Activated CD4-positive, alpha-beta T cell treated with anti-CD3 and anti-CD28 coated beads, Interleukin-2, Interleukin-6, amounts not matched to agents 100 ng/mL and 50 ng/mL, durations not matched to agents 16 hours and 8 hours (primary cell): ENCODE measurements around the gene FCHSD2.
"Not testable (repeated sequence)": the region's sequence is repeated elsewhere in the genome, so short reads cannot be mapped to it uniquely, and the experiment has no call there.

Experiments
- DNase-seq: peaks from one replicate; pipeline ENCODE4 v3.0.0-alpha.2; 2020

Gene FCHSD2

GRCh38 chr11:72860010-72860409, 282.1 kb downstream of the FCHSD2 start:
- no peak for DNase-seq

GRCh38 chr11:72859126-72859525, 283.0 kb downstream of the FCHSD2 start:
- DNase-seq = no peak

- DNase-seq = not testable (repeated sequence)
Observed at GRCh38 chr11:72858267-72858666, 283.9 kb downstream of the FCHSD2 start.

- DNase-seq = no peak
Observed at GRCh38 chr11:72856551-72857345, 285.4 kb downstream of the FCHSD2 start.

GRCh38 chr11:72856065-72856464, 286.1 kb downstream of the FCHSD2 start:
- DNase-seq = no peak

- DNase-seq = no peak
Observed at GRCh38 chr11:72851726-72852125, 290.4 kb downstream of the FCHSD2 start.

- DNase-seq = no peak
Observed at GRCh38 chr11:72850832-72851231, 291.3 kb downstream of the FCHSD2 start.

DNA sequence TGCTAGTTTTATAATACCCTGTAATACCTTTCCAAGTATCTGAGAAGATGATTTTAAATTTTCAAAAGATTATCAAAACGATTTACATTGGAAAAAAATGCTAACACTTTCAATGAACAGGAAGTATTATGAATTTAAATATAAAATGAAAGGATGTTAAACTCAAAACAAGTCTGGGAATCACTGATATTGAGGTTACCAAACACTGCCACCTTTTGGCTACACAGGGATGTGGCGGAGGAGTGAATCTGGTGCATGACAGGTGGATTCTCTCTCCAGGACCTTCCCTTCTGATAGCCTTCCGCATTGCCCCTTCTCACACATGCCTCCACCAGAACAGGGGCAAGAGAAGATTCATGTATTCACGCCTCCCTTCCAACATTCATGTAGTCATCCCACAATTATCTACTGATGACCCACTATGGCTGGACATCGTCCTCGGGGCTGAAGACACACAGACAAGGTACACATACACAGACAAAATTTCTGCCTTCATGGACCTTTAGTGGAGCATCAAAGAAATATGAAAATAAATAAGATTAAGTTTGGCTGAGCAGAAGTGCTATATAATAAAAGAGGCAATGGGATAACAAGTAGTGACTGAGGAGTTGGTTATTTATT, 293.2 kb downstream of the FCHSD2 start:
- DNase-seq = peak; percentile 48

DNA sequence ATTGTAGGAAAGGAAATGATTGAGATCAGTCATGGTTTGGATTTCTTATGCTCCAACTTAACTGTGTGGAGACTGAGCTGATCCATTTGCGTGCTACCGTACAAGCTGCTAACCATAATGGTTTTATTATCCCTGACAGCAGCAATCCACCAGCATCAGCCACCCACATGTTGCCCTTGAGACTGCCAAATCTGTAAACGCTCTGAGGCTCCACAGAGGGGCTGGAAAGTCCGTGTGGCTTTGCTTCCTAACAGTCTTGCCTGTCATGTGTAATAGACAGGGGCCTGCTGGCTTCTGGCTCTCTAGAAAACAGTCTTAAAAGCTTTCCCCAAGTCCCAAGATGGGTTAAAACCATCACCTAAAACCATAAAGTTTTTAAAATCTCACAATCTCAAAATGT, 297.8 kb downstream of the FCHSD2 start:
- DNase-seq = no peak

DNA sequence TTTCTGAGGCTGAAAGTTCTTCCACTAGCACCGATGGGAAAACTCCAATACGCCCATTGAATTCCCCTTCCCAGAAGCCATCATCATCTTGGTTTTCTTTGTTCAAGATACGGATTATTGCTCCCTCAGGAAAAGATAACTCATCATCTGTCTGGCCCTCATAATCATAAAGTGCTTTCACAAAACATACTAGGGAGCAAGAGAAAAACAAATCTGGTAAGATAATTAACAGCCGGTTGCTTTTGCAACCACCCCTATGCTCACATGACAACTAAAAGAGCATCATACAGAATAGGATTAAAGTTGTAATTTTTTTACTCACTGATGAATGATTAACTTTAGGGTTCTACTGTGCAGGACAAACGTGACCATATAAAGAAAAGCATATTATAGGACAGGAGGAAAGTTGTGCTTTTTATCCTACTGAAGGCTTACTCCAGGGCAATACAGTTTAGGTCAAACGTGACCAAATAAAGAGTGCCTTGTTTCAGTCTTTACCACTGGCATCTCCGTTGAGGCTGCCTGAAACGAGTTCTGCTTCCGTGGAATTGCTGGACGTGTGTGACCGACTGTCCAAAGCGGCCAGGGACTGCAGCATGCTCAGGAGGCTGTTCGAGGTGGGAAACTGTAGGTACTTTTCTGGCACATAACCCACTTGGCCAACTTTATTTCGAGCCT, 299.3 kb downstream of the FCHSD2 start:
- DNase-seq = no peak

GRCh38 chr11:72842126-72842525, 300.0 kb downstream of the FCHSD2 start:
- no peak for DNase-seq

GRCh38 chr11:72841397-72841796, 300.7 kb downstream of the FCHSD2 start:
- DNase-seq = no peak

DNA sequence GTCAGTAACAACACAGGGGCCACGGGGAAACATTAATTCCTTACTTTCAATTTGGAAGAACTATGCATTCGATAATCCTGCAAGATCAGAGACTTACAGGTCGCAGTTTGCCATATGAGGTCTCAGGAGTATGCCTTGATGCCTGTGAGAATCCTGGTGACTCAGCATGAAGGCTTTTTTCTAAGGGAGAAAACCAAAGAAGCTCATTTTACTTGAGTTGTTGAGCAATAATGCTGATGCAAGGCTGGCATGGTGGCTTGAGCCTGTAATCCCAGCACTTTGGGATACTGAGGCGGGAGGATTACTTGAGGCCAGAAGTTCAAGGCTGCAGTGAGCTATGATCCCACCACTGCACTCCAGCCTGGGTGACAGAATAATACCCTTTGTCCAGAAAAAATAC, 301.3 kb downstream of the FCHSD2 start:
- DNase-seq = no peak

DNA sequence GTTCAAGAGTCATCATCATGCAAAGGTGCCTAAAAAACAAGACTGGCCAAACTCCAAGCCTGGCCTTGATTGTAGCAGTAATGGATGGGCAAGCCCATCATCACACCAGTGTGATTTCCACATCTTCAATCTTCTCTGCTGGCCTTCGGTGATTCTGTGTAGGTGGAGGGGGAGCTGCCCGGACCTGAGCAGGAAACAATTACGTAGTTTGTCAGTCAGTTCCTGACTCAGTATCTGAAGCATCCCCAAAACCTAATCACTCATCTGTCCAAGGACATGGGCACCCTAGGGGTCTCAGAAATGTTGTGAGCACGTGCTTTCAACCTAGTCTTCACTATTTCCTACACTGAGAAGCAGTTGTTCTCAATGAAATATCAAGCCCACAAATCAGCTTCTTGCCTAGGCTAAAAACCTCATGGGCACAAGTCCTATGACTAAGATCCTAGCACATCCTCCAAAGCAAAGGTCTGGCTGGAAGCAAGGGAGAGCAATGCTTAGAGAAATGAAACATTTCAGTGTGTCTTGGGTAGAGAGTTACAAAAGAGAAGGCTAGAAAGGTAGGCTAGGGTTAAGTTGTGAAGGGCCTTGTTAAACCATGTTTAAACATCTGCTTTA, 303.3 kb downstream of the FCHSD2 start:
- DNase-seq = no peak

DNA sequence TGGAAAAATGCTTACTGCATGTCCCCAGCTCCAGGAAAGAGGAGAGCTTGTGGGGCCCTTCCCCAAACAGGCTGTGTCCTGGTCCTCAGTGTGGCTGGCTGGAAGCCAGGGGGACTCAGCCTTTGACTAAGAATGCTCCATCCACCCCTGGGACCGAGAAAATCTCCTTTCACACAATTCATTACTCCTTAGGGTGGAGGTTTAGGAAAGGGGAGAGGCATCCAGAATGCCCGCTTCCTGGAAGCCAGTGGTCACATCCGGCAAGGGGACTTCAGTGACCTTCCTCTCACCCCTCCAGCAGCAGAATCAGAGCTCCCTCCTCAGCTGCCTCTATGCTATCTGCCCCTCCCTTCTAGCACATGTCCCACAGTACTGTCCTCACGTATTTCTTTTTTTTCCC, 306.0 kb downstream of the FCHSD2 start:
- no peak for DNase-seq

- DNase-seq = no peak
Observed at GRCh38 chr11:72834905-72835304, 307.2 kb downstream of the FCHSD2 start.

DNA sequence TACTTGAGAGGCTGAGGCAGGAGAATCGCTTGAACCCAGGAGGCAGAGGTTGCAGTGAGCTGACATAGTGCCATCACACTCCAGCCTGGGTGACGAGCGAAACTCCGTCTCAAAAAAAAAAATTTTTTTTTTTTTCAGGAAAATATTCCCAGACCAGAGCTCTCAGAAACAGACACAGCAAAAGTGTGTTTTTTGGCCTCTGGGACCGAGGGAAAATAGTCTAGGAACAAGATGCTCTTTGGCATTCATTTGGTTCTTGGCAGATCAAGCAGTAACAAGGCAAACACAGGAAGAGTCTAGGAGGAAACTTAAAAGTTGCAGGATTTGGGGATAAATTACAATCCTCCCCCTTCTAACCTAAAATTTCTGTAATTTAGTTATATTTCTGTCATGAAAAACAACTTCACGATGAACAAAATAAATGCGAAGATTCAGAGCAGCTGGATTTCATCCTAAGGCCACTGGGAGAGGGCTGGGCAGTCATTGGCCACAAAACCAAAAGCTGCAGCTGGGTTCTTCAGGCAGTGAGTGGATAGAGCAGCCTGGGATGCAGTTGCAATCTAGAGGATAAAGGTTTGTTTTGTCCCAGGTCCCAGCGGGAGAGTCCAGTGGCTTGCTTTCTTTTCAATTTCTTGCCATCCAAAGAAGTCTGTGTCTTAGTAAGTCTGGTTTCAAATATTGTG, 308.2 kb downstream of the FCHSD2 start:
- DNase-seq = no peak

DNA sequence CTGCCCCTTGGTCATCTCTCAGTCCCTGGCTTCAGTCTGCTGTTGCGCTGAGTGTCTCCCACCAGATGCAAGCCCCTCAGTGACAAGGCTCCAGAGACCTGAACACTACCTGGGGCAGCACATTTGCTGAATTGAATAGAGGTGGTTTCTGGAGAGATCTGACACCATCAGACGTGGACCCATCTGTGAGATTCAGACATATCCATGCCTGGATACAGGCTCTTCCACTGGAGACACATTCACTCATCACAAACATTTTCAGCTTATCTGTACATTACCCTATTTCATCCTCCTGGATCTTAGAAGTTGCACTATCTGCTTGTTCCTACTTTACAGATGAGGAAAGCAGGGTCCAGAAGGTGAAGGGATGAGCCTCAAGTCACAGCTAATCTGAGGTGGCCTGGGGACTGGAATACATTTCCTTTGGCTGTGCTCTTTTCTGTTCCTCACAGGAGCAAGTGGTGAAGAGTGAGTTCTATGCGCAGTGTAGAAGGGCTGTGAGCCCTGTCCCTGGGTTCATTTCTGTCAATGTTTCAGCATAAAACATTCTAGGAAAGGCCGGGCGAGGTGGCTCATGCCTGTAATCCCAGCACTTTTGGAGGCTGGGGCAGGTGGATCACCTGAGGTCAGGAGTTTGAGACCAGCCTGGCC, 308.9 kb downstream of the FCHSD2 start:
- DNase-seq = no peak

GRCh38 chr11:72832301-72833082, 309.6 kb downstream of the FCHSD2 start:
- DNase-seq = no peak

DNA sequence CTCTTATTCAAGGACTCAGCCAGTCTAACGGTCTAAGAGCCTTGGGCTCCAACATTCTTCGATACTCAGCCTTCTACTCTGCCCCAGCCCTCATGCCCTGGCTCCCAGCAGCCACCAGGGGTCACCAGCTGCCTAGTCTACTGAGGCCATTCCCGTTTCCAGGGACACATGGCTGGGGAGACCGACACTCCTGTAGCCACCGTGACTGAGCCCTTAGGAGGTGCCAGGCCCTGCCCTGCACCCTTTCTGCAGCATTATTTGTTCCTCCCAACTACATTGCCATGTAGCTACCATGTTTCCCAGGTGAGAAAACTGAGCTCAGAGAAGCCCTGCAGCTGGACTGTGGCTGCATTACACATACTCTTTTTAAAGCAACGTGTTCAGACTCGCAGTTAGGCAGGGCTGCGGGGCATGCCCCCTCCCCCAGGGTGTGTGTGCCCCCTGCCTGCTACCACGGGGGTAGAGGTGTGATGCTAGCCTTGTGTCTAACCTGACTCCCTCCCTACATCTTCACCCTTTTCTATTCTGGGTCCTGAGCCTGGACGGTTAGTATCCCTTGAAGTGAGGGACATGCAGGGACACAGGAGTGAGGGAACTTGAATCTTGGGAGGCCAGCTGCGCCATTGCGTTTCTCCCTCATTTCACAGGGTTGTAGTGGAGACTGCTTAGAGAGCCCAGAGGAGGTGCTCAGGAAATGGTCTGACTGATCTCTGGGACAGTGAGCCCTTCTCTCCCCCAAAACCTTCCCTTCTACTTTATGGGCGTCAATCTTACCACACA, 310.4 kb downstream of the FCHSD2 start:
- peak; percentile 44 for DNase-seq
